Stimulated activated naive CD8-positive, alpha-beta T cell treated with anti-CD3 and anti-CD28 coated beads, Interleukin-15, amount 100 ng/mL, for 72 hours (primary cell): Measurements from ENCODE around the gene HOMEZ.
A peak's percentile ranks its signal among the peaks of the same experiment; 100 is the strongest.
"Not testable (repeated sequence)": the region's sequence is repeated elsewhere in the genome, so short reads cannot be mapped to it uniquely, and the experiment has no call there.

Experiments used
- ATAC-seq: fragments of 150-1000 bp; cut with Tn5 transposase; 2 replicates; pipeline ENCODE4 v1.10.0; 2021; ENCODE audit warnings: mild to moderate bottlenecking, moderate library complexity
- DNase-seq, 2 donors: peaks; one replicate each; pipeline ENCODE4 v3.0.0; 2021 to 2022
- H3K27ac Mint-ChIP-seq, 2 donors: one replicate each; pipeline ENCODE4 v1.8.0; 2022; ENCODE audit warnings: mild to moderate bottlenecking in 2 of 2, mixed read lengths in 2 of 2, moderate library complexity in 2 of 2
- H3K27me3 Mint-ChIP-seq: one replicate; pipeline ENCODE4 v1.8.0; 2022; ENCODE audit warnings: mixed read lengths
- H3K4me1 Mint-ChIP-seq: one replicate; pipeline ENCODE4 v1.8.0; 2022; ENCODE audit warnings: mild to moderate bottlenecking, mixed read lengths
- H3K4me3 Mint-ChIP-seq, 2 donors: one replicate each; pipeline ENCODE4 v1.8.0; 2022; ENCODE audit warnings: mild to moderate bottlenecking in 2 of 2, mixed read lengths in 2 of 2, moderate library complexity in 1 of 2
- H3K9me3 Mint-ChIP-seq, 2 donors: one replicate each; pipeline ENCODE4 v1.8.0; 2022; ENCODE audit warnings: mixed read lengths in 2 of 2

The HOMEZ gene

DNA sequence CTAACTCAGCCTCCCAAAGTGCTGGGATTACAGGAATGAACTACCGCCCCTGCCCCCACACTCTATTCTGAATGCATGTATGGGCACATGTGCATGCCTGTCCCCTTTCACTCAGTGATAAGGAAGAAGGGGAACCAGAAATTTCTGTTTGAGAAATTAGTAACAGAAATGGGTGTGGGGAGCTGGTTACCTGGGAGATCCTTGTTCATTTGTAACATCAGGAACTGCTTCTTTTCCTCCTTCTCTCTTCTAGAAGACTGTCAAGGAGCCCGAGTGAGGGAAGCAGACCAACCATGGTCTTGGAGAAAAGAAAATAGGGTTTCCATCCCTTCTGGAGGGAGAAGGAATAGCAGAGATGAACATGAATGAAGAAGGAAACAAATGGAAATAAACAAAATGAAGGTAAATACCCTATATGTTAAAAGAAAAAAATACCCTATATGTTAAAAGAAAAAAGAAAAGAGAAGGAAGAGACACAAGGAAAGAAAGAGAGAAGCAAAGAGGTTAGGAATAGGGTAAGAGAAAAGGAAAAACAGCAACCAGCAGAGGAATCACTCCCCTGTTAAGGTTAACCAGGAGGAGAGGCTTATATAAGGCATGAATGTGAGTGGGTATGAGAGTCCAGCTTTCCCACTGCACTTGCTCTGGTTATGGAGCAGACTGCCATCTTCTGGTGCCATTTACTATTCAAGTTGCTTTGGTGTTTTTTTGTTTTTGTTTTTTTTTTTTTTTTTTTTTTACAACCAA, 13.5 kb upstream of the HOMEZ start:
- Mint-ChIP-seq H3K9me3 (no peaks in the 10 kb centered on the region), H3K27ac (no peak overlapping the region), H3K4me3 (no peak overlapping the region), H3K27me3 (no peaks in the 10 kb centered on the region), H3K4me1 (peaks cover 59% of the 10 kb centered on the region)
- ATAC-seq (no peak), DNase-seq (no peak)

DNA sequence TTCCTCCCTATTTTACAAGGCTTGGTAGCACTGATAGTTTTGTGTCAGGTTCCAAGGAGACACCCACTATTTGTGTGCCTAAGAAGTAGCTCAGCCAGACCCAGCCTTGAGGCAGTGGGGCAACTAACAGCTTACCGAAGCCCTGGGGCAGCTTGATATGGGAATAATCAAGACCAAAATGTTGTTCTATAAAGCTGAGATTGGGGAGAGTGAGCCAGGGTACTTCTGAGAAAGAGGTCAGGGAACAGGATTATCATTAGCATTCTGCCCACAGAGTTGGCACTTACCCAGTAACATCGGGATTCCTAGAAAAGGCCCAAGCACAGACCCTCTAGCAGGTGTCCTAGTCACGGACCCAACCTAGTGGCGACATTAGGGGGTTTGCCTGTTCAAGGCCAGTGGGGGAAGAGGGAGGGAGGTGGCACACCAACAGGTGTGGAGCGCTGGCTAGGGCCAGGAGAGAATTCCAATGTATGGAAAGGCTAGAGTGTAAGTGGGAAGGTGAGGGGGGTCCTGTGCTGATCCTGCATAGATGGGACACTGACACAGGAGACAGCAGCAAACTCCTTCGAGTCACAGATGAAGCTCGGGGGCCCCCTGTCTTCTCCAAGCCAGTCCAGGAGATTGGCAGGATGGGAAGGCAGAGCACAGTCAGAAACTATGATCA, 11.8 kb upstream of the HOMEZ start:
- DNase-seq (no peak), ATAC-seq (no peak)
- Mint-ChIP-seq H3K27ac (peak overlapping the region in 1 of 2 donors; percentile 77), H3K27me3 (no peaks in the 10 kb centered on the region), H3K9me3 (no peaks in the 10 kb centered on the region), H3K4me3 (no peak overlapping the region), H3K4me1 (peaks cover 58% of the 10 kb centered on the region)

DNA sequence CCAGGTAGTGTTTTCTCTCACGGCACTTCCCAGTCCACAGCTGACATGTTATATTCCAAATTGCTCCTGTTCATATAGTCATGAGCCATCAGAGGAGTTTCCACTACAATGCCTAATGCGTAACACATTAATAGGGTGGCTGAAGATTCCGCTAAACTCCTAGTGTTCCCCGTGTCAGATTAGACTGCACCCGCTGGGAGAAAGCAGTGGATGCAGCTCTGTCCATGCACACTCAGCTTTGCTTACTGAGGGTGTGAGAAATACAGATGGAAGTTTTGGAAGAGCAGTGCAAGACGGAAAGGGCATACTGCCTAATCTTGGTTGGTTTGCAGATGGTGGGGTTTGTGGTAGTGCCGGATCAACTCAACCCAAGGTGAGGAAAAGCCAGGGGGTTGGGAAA, 11.2 kb upstream of the HOMEZ start:
- H3K9me3 Mint-ChIP-seq, result no peaks in the 10 kb centered on the region
- no peak for DNase-seq
- no peak for ATAC-seq
- H3K27me3 Mint-ChIP-seq, result no peaks in the 10 kb centered on the region
- peak overlapping the region; percentile 22 to 77 for H3K27ac Mint-ChIP-seq
- H3K4me1 Mint-ChIP-seq, result peaks cover 54% of the 10 kb centered on the region
- H3K4me3 Mint-ChIP-seq, result no peak overlapping the region

DNA sequence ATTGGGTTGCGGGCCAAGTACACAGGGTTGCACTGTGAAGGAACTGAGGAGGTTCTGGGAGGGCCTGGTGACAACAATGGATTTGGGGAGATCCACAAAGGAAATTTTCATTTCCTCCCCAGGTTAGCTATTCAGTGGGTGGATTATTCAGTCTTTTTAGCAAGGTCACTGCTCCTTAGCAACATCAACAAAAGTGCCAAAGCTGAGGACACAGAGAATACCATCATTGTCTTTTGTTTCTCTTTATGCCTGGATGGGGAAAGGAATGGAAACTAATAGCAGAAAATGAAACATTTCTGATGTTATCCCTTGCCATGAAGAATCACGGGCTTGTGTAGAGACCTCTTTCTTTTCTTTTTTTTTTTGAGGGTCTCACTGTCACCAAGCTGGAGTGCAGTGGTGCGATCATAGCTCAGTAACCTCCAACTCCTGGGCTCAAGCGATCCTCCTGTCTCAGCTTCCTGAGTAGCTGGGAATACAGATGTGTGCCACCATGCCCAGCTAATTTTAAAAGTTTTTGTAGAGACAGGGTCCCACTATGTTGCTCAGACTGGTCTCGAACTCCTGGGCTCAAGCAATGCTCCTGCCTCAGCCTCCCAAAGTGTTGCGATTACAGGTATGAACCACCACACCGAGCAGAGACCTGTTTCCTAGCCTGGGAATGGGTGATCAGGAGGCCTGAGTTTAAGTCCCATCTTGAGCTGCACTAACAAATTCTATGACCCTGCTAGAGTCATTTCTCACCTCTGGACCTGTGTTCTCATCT, 10.3 kb upstream of the HOMEZ start:
- H3K27me3 Mint-ChIP-seq, result no peaks in the 10 kb centered on the region
- no peak for ATAC-seq
- H3K9me3 Mint-ChIP-seq, result no peaks in the 10 kb centered on the region
- H3K27ac Mint-ChIP-seq, result no peak overlapping the region
- no peak overlapping the region for H3K4me3 Mint-ChIP-seq
- peaks cover 54% of the 10 kb centered on the region for H3K4me1 Mint-ChIP-seq
- no peak for DNase-seq

DNA sequence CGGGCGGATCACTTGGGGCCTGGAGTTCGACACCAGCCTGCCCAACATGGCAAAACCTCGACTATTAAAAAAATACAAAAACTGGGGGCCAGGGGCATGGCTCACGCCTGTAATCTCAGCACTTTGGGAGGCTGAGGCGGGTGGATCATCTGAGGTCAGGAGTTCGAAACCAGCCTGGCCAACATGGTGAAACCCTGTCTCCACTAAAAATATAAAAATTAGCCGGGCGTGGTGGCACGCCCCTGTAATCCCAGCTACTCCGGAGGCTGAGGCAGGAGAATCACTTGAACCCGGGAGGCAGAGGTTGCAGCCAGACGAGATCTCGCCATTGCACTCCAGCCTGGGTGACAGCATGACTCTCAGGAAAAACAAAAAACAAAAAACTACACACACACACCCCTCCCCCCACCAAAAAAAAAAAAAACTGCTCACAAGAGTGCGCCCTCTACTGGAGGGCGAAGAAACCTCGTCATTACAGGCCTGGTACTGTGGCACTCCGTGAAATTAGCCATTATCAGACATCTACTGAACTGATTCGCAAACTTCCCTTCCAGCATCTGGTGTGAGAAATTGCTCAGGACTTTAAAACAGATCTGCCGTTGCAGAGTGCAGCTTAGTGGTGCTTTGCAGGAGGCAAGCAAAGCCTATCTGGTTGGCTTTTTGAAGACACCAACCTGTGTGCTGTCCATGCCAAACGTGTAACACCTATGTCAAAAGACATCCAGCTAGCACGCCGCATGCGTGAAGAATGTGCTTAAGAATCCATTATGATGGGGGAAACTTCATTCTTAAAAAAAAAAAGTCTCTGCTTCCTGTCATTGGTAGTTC, 9.0 kb upstream of the HOMEZ start:
- DNase-seq (peak; percentile 50 to 61), ATAC-seq (peak; percentile 89)
- peaks cover 50% of the 10 kb centered on the region for H3K4me1 Mint-ChIP-seq
- peak overlapping the region in 1 of 2 donors; percentile 54 for H3K27ac Mint-ChIP-seq
- H3K4me3 Mint-ChIP-seq, result peak overlapping the region; percentile 36 to 42
- H3K9me3 Mint-ChIP-seq, result no peaks in the 10 kb centered on the region
- H3K27me3 Mint-ChIP-seq, result no peaks in the 10 kb centered on the region

DNA sequence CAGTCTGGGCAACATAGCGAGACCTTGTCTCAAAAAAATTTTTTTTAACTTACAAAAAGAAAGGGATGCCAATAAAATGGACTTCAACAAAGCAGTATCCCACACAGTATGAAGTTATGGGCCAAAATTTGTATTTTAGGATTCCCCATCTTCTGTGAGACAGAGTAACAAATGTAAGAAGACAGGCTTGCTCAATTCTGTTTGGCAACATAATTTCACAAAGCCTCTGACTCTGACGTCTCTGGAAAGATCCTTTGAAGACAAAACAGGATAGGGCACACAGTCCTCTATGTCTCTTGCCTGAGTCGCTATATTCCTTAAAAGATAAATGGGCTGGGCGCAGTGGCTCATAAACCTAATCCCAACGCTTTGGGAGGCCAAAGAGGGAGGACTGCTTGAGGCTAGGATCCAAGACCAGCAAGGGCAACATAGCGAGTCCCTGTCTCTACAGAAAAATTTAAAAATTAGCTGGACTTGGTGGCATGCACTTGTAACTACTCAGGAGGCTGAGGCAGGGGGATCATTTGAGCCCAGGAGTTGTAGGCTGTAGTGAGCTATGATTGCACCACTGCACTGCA, 1.1 kb upstream of the HOMEZ start:
- H3K4me3 Mint-ChIP-seq, result peak overlapping the region; percentile 89 to 94

DNA sequence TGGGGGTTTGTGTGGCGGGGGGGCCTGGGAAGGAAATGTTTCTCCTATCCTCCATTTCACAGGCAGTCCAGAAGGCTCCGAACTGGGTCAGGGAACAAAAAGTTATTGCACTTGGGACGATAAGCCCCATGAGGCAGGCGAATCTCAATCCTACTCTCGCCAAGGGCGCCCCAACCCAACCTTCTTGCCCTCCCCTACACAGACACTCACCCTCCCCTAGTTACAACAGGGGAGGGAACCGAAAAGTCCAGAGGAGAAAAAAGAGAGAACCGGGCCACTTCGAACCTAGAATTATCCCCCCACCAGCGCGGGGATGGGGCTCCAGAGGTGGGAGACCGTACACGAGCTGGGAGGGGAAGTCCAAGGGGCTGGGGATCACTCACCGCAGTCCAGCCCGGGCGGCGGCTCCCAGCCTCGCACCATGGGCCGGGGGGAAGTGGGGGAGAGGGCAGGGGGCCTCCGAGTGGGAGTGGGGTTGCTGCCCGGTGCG, 357 bp downstream of the HOMEZ start:
- Mint-ChIP-seq H3K4me3 (peak overlapping the region; percentile 89 to 94), H3K27ac (peak overlapping the region; percentile 71 to 91), H3K9me3 (no peaks in the 10 kb centered on the region), H3K27me3 (no peaks in the 10 kb centered on the region), H3K4me1 (peaks cover 31% of the 10 kb centered on the region)
- ATAC-seq (peak; percentile 56), DNase-seq (no peak)

More for the DNA sequence above, 1.1 kb upstream of the HOMEZ start:
- Mint-ChIP-seq H3K27me3 (no peaks in the 10 kb centered on the region), H3K27ac (peak overlapping the region; percentile 56 to 92), H3K4me1 (peaks cover 31% of the 10 kb centered on the region), H3K9me3 (no peaks in the 10 kb centered on the region)
- DNase-seq (no peak), ATAC-seq (no peak)

DNA sequence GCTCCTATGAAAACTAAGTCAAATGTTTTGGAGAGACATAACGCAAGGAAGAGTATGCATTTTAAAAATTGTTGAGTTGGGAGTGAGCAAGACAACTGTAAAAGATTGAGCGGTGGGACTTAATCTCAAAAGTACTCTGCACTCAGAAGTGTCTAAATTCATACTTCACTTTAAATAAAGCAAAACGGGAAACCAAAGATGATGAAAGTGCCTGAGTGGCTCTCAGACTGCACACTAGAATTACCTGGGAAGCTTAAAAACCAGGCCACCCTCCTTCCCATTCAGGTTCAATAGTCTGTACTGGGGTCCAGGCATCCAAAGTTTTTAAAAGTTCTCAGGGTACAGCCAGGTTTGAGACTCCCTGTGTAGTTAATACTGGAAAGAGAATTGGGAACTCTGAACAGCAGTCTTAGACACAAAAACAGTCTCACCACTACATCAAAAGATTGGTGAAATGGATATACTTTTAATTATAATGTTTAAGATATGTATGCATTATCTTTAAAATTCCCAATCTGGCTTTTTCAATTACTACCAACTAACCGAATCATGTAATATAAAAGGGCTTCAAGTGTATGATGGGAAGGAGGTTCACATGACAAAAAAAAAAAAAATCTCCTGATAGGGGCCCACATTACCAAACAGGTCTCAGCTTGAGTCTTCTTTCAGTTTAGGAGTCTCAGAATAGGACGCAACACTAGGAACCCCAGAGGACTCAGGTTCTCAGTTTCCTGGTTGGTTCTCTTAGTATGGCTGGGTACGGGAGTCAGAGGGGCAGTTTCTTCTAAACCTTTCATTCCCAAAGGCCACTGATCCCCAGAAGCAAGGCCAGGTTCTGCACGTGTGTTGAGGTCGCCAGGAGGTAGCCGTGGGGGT, 1.0 kb downstream of the HOMEZ start:
- DNase-seq (no peak), ATAC-seq (no peak)
- Mint-ChIP-seq H3K27me3 (no peaks in the 10 kb centered on the region), H3K9me3 (no peaks in the 10 kb centered on the region), H3K4me1 (peaks cover 31% of the 10 kb centered on the region), H3K4me3 (peak overlapping the region; percentile 89 to 94), H3K27ac (peak overlapping the region; percentile 91 to 93)

DNA sequence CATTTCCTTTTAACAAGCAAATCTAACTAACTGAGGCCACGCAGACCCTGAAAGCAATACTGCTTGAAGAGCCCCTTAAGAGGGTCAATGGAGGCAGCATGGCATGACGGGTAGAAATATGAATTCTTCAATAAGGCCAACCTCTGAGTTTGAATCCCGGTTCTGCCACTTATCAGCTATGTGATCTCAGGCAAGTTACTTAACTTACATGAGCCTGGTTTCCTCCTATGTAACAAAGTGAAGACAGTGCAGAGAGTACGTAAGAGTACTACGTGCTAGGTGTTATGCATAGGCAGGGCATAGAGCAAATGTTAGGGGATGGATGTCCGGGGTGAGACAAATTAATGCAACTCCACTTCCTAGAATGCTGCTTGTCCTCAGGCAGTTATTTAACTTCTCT, 4.7 kb downstream of the HOMEZ start:
- Mint-ChIP-seq H3K9me3 (no peaks in the 10 kb centered on the region), H3K27me3 (no peaks in the 10 kb centered on the region), H3K4me1 (peaks cover 23% of the 10 kb centered on the region), H3K4me3 (no peak overlapping the region), H3K27ac (no peak overlapping the region)
- ATAC-seq, result no peak
- DNase-seq, result no peak

DNA sequence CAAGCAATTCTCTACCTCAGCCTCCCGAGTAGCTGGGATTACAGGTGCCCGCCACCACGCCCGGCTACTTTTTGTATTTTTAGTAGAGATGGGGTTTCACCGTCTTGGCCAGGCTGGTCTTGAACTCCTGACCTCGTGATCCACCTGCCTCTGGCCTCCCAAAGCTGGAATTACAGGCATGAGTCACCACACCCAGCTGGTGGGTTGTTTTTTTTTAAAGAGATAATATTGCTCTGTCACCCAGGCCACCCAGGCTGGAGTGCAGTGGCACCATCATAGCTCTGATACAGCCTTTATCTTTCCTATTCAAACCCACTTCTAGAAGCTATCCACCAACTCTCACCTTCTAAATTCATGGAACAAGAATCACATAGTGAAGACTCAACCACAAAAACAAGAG, 8.0 kb downstream of the HOMEZ start:
- H3K4me3 Mint-ChIP-seq, H3K9me3 Mint-ChIP-seq: not testable (repeated sequence)

DNA sequence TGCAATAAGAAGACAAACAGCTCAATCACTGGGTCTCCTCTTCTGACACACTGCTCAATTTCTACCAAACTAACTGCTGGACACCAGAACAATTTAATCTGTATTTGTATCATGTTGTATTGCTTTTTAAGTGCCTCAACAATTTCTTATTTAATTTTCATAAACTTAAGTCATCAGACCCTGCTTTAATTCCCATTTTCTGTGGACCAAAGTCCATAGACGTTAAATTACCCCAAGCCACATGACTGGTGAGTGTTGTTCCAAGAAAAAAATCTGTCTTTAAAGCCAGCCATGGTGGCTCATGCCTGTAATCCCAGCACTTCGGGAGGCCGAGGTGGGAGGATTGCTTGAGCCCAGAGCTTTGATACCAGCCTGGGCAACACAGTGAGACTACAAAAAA, 8.7 kb downstream of the HOMEZ start:
- Mint-ChIP-seq H3K27me3 (no peaks in the 10 kb centered on the region), H3K4me3 (no peak overlapping the region), H3K9me3 (no peaks in the 10 kb centered on the region), H3K4me1 (no peaks in the 10 kb centered on the region), H3K27ac (no peak overlapping the region)
- ATAC-seq (no peak), DNase-seq (no peak)

More for the DNA sequence above, 8.0 kb downstream of the HOMEZ start:
- not testable (repeated sequence) for DNase-seq, H3K27me3 Mint-ChIP-seq, ATAC-seq, H3K4me1 Mint-ChIP-seq, H3K27ac Mint-ChIP-seq

DNA sequence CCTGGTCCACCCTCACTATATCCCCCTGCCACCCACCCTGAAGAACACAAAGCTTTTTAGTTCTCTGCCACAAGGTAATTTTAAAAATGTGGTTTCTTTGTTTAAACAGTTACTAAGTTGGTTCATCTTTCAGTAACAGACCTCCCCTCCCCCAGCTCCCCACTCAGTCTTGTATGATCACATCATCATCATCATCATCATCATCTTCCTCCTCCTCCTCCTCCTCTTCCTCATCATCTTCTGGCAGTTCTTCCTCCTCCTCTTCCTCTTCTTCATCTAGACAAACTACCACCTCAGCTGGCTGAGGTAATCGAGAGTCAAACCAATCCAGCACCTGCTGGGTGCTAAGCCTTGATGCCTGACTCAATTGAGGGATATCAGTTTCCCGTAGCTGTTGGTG, 10.5 kb downstream of the HOMEZ start:
- DNase-seq (no peak), ATAC-seq (no peak)
- H3K27ac Mint-ChIP-seq, result peak overlapping the region in 1 of 2 donors; percentile 1
- no peaks in the 10 kb centered on the region for H3K27me3 Mint-ChIP-seq
- no peaks in the 10 kb centered on the region for H3K4me1 Mint-ChIP-seq
- H3K9me3 Mint-ChIP-seq, result no peaks in the 10 kb centered on the region
- no peak overlapping the region for H3K4me3 Mint-ChIP-seq

DNA sequence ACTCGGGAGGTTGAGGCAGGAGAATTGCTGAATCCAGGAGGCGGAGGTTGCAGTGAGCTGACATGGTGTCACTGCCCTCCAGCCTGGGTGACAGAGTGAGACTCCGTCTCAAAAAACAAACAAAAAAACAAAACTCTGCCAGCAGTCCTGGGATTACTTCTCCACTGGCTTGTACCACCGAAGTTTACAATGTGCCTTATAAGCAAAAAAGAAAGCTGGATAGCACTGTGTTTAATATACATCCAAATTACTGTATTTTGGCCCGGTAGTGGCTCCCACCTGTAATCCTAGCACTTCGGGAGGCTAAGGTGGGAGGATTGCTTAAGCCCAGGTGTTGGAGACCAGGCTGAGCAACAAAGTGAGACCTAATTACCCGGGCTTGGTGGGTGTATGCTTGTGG, 16.7 kb downstream of the HOMEZ start:
- no peak for DNase-seq
- no peaks in the 10 kb centered on the region for H3K4me1 Mint-ChIP-seq
- peaks cover 11% of the 10 kb centered on the region for H3K27me3 Mint-ChIP-seq
- no peaks in the 10 kb centered on the region for H3K9me3 Mint-ChIP-seq
- no peak overlapping the region for H3K4me3 Mint-ChIP-seq
- ATAC-seq, result no peak
- no peak overlapping the region for H3K27ac Mint-ChIP-seq

DNA sequence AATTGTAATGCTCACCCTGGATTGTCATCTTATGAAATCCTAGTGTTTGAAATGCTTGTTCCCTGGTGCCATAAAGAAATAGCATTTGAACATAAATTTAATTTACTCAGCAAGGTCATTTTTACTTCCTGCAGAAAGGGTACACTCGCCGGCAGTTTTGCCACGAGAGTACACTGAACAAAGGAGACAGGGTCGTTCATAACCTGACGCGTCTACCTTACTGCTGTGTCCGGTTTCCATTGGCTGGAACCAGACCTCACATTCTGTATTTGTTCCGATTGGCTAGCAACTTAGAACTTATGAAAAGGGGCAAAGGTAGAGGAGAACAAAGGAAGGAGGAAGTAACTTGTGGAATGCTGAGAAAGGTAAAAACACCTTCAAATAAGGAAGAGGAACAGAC, 25.1 kb downstream of the HOMEZ start:
- not testable (repeated sequence) for H3K9me3 Mint-ChIP-seq, DNase-seq, H3K27ac Mint-ChIP-seq, H3K4me1 Mint-ChIP-seq, H3K4me3 Mint-ChIP-seq, ATAC-seq
- peaks cover 71% of the 10 kb centered on the region for H3K27me3 Mint-ChIP-seq
